ENCODE data around the gene AMIGO3. TPM values are rescaled to one million over a fixed set of nuclear protein-coding genes. Genes with fewer than 3 reads are reported as not detected.

AMIGO3 gene
- total and polyA plus RNA-seq, 2 experiments from 2014 or later = 2.9 to 10.4 TPM

- TF ChIP-seq ZNF462 (CRISPR knock-in tag; IDR thresholded peaks at IDR 0.05) (no peak), REST (IDR thresholded peaks at IDR 0.05; ENCODE audit: unreplicated experiment) (no peak), EZH2phosphoT487 (IDR thresholded peaks at IDR 0.05; ENCODE audit: unreplicated experiment) (no peak)
- TF ChIP-seq, protein P1, sequence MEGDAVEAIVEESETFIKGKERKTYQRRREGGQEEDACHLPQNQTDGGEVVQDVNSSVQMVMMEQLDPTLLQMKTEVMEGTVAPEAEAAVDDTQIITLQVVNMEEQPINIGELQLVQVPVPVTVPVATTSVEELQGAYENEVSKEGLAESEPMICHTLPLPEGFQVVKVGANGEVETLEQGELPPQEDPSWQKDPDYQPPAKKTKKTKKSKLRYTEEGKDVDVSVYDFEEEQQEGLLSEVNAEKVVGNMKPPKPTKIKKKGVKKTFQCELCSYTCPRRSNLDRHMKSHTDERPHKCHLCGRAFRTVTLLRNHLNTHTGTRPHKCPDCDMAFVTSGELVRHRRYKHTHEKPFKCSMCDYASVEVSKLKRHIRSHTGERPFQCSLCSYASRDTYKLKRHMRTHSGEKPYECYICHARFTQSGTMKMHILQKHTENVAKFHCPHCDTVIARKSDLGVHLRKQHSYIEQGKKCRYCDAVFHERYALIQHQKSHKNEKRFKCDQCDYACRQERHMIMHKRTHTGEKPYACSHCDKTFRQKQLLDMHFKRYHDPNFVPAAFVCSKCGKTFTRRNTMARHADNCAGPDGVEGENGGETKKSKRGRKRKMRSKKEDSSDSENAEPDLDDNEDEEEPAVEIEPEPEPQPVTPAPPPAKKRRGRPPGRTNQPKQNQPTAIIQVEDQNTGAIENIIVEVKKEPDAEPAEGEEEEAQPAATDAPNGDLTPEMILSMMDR (conservative IDR thresholded peaks at IDR 0.05; ENCODE audit: low read depth in 2 of 2) = no peak
These were observed 3.8 kb upstream of the AMIGO3 start (continued) for GRCh38 chr3:49723296-49723627.
